ENCODE measurements around the gene RASL11B.

- TF ChIP-seq POLR2A (IDR thresholded peaks at IDR 0.05), result no peak
- TF ChIP-seq EP300 (IDR thresholded peaks at IDR 0.05), result no peak
These were observed 41.2 kb downstream of the RASL11B start for GRCh38 chr4:52903273-52903672.

All from tibial nerve (tissue), 3 donors.